K562 (cell line): ENCODE results near the gene UCKL1. TPM values are rescaled to one million over a fixed set of nuclear protein-coding genes. Genes with fewer than 3 reads are reported as not detected.

ENCODE experiments used
- BRD9 ChIP-seq: fragments of 450-650 bp; IDR thresholded peaks from 2 replicates; pipeline ENCODE4 v1.6.1; 2018; ENCODE audit warnings: low read depth; ENCODE audit not compliant: partially characterized antibody
- DNMT1 ChIP-seq: fragments of 450-650 bp; IDR thresholded peaks from 2 replicates; pipeline ENCODE4 v1.6.1; 2016; ENCODE audit warnings: antibody characterized with exemption, mild to moderate bottlenecking
- NFXL1 ChIP-seq: fragments of 450-650 bp; formaldehyde crosslinking; IDR thresholded peaks from 2 replicates; pipeline ENCODE4 v1.4.0; 2021; ENCODE audit warnings: mild to moderate bottlenecking
- RAD51 ChIP-seq: fragments of 450-650 bp; IDR thresholded peaks from 2 replicates; pipeline ENCODE4 v1.7.1; 2016; ENCODE audit warnings: low read depth, mild to moderate bottlenecking, borderline replicate concordance
- RBBP5 ChIP-seq: fragments of 200-600 bp; sonication (generic); IDR thresholded peaks from 2 replicates; pipeline ENCODE4 v1.6.1; 2012; ENCODE audit warnings: borderline replicate concordance, mild to moderate bottlenecking, low read length, control low read depth, inconsistent platforms; ENCODE audit not compliant: insufficient read depth, poor library complexity, severe bottlenecking
- ZBTB9 ChIP-seq: fragments of 450-650 bp; formaldehyde crosslinking; IDR thresholded peaks from 2 replicates; pipeline ENCODE4 v1.4.0; 2020; ENCODE audit warnings: mild to moderate bottlenecking, moderate library complexity
- polyA plus RNA-seq, 8 experiments: library from polyadenylated mRNA; depleted of rRNA in 4 of 8; stranded (reverse) in 5 of 8; unstranded in 3 of 8; fragments of >200 nt; fragmentation: Nextera tagmentation in 2 of 8; fragmentation: Illumina TruSeq in 1 of 8; extraction: Ambion mirVana in 2 of 8; extraction: Trizol in 1 of 8; gene quantifications; 2 replicates each; pipeline versions ENCODE4 v1.2.1 to v1.2.3, GENCODE V29; 2011 to 2014; ENCODE audit warnings: inconsistent platforms in 1 of 8, missing spikeins in 1 of 8
- total RNA-seq, 7 experiments: library from RNA; depleted of rRNA in 6 of 7; stranded (reverse); fragments of >200 nt in 6 of 7; fragmentation: Illumina TruSeq in 2 of 7; extraction: Trizol in 2 of 7; gene quantifications; 2 replicates each; pipeline versions ENCODE4 v1.2.1 to v1.2.3, GENCODE V29; 2011 to 2021; ENCODE audit warnings: low replicate concordance in 1 of 7
- TF ChIP-seq, protein P1 (sequence below): fragments of 450-650 bp; formaldehyde crosslinking; IDR thresholded peaks from 2 replicates; pipeline ENCODE4 v1.4.0; 2022; ENCODE audit warnings: mild to moderate bottlenecking, moderate library complexity
- TF ChIP-seq, protein P2 (sequence below): sonication (generic); formaldehyde crosslinking; IDR thresholded peaks from 2 replicates; pipeline ENCODE4 v1.8.0; 2023; ENCODE audit warnings: missing genetic modification reagents, mild to moderate bottlenecking, borderline replicate concordance

The UCKL1 gene
- total and polyA plus RNA-seq, 9 of the 15 experiments (the other 6 are each of a cell fraction or from before 2014, with no cell fraction given), result 3.1 to 52.8 (median 24.2) TPM

GRCh38 chr20:63932606-63933160 lies 23.5 kb downstream of the UCKL1 start (continued):
- no peak for TF ChIP-seq BRD9
- TF ChIP-seq RBBP5, result no peak
- TF ChIP-seq ZBTB9 (CRISPR knock-in tag), result peak; percentile 98
- no peak for TF ChIP-seq NFXL1 (CRISPR knock-in tag)
- no peak for TF ChIP-seq DNMT1
- TF ChIP-seq RAD51, result no peak
- TF ChIP-seq, protein P1, sequence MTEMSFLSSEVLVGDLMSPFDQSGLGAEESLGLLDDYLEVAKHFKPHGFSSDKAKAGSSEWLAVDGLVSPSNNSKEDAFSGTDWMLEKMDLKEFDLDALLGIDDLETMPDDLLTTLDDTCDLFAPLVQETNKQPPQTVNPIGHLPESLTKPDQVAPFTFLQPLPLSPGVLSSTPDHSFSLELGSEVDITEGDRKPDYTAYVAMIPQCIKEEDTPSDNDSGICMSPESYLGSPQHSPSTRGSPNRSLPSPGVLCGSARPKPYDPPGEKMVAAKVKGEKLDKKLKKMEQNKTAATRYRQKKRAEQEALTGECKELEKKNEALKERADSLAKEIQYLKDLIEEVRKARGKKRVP, result no peak
- TF ChIP-seq, protein P2, sequence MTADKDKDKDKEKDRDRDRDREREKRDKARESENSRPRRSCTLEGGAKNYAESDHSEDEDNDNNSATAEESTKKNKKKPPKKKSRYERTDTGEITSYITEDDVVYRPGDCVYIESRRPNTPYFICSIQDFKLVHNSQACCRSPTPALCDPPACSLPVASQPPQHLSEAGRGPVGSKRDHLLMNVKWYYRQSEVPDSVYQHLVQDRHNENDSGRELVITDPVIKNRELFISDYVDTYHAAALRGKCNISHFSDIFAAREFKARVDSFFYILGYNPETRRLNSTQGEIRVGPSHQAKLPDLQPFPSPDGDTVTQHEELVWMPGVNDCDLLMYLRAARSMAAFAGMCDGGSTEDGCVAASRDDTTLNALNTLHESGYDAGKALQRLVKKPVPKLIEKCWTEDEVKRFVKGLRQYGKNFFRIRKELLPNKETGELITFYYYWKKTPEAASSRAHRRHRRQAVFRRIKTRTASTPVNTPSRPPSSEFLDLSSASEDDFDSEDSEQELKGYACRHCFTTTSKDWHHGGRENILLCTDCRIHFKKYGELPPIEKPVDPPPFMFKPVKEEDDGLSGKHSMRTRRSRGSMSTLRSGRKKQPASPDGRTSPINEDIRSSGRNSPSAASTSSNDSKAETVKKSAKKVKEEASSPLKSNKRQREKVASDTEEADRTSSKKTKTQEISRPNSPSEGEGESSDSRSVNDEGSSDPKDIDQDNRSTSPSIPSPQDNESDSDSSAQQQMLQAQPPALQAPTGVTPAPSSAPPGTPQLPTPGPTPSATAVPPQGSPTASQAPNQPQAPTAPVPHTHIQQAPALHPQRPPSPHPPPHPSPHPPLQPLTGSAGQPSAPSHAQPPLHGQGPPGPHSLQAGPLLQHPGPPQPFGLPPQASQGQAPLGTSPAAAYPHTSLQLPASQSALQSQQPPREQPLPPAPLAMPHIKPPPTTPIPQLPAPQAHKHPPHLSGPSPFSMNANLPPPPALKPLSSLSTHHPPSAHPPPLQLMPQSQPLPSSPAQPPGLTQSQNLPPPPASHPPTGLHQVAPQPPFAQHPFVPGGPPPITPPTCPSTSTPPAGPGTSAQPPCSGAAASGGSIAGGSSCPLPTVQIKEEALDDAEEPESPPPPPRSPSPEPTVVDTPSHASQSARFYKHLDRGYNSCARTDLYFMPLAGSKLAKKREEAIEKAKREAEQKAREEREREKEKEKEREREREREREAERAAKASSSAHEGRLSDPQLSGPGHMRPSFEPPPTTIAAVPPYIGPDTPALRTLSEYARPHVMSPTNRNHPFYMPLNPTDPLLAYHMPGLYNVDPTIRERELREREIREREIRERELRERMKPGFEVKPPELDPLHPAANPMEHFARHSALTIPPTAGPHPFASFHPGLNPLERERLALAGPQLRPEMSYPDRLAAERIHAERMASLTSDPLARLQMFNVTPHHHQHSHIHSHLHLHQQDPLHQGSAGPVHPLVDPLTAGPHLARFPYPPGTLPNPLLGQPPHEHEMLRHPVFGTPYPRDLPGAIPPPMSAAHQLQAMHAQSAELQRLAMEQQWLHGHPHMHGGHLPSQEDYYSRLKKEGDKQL (CRISPR knock-in tag), result no peak
